CD4-positive, alpha-beta T cell treated with Interleukin-15 for 1 hour (primary cell): ENCODE data around the gene KCNJ2.

ENCODE experiments used
- DNase-seq: peaks from one replicate; pipeline ENCODE4 v3.0.0-alpha.2; 2020

Gene KCNJ2

DNA sequence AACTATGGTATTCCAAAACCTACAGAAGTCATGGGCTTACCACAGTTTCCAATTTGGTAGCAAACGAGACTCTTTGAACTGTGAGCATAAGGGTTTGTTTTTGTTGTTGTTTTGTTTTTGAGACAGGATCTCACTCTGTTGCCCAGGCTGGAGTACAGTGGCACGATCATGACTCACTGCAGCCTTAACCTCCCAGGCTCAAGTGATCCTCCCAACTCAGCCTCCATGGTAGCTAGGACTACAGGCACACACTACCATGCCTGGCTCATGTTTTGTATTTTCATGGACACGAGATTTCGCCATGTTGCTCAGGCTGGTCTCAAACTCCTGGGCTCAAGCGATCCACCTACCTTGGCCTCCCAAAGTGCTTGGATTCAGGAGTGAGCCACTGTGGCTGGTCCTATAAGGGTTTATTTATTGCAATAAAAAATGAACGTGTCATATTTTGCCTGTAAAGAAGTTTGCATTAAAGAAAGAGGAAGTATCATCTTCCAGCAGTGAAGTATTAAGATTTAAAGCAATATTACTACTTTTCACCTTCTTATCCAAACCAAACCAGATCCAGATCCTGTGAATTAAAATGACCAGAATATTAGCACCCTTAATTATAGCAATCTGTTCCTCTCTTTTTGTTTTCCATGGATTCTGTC is 37.2 kb downstream of the KCNJ2 start:
- DNase-seq: no peak

DNA sequence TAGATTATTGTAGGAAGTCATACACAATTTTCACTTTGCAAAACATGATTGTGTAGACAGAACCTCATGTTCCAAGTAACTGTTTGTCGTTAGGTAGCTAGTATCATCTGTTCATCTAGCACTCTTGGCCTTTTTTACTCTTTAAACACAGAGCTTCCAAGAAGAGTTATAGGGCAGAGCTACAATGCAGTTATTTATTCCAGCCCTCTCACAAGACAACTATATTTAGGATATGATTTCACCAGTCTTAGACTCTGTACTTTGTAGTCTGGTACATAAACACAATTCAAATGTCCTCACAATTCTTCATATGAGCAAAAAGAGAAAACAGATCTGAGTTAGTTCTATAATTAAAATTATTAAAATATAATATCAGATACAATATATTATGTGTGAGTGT is 37.9 kb downstream of the KCNJ2 start:
- DNase-seq: no peak

DNA sequence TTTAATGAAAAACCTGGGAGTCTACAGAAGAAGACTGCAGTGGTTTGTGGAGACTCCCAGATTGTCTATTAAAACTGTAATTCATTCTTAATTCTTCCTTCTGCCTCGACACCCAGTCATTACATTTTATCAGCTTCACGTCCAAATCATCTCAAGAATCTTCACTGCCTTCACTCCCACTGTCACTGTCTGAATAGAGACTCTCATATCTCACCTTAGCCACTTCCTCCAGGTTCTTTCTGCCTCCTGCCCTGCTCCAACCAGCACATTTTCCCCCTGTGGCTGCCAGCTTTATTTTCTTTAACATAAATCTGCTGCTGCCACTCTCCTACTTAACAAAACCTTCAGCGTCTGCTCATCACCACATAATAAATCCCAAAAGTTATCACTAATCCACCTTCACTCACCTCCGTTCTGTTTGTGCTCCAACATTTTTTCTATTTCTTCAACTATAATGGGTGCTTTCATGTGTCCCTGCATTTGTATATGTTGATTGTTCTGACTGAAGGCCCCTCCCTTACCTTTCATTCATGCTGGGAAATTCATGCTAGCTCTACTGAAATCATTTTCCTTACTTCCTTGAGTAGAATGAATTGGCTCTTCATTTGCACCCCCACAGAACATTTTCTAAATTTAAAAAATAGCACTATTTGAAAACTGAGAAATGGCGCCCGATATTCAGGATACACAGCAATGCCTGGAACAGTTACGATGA is 38.9 kb downstream of the KCNJ2 start:
- DNase-seq: no peak

DNA sequence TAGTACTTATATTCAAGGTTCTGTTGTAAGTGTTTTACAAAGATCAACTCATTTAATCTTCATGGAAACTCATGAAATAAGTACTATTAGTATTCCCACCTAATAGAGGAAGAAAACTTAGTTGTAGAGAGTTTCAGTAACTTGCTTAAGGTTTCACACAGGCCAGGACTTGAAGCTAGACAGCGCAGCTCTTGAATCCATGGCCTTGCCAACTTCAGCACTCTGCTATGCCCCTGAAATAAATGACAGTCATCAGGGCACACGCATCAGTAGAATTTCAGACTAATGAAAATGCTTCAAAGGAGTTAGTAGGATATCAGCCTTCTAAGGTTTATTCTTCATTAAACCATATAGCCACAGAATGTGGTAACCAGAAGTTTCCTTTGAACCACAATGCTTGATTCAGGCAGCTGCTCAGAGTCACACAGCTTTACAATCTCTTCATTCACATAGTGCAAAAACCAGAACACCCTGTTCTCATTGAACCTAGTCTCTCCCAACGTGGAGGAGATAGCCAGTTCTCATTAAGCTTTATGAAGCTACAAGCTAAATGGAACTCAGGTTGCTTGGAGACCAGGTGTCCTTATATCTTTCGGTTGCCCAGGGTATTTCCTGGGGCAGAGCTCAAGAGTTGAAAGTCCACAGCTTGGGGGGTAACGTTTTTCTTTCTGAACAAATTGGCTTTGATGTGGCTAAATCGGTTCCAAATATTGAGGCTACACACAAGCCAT is 39.7 kb downstream of the KCNJ2 start:
- no peak for DNase-seq

DNA sequence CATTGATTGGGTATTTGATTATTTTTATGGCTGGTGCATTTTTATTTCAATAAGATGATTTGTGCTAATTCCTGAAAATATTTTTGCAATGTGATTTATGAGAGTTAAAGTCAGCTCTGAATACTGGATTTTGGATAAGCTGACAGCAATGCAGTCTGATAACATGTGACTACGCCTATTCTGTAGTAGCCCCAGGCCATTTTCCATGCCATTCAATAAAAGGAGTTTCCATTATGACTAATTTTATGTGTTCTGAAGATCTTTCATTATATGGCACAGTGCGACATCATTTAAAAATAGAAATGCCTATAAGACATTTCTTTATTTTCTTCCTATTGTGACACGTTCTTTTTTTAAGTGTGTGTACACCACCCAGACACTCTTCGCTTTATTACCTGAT is 46.3 kb downstream of the KCNJ2 start:
- no peak for DNase-seq

DNA sequence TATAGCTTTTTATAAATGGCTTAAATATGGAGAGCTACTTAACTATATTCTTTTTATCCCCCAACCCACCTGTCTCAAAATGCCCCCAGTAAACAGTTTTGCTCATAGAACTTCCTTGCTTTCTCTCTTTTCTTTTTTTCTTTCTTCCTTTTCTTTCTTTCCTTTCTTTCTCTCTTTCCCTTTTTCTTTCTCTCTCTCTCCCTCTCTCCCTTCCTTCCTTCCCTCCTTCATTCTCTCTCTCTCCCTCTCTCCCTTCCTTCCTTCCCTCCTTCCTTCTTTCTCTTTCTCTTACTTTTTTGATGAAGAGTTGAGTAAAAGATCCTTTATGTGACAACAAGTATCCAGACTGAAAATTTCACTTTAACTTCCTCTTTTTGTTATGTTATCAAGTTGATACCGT is 48.2 kb downstream of the KCNJ2 start:
- no peak for DNase-seq

DNA sequence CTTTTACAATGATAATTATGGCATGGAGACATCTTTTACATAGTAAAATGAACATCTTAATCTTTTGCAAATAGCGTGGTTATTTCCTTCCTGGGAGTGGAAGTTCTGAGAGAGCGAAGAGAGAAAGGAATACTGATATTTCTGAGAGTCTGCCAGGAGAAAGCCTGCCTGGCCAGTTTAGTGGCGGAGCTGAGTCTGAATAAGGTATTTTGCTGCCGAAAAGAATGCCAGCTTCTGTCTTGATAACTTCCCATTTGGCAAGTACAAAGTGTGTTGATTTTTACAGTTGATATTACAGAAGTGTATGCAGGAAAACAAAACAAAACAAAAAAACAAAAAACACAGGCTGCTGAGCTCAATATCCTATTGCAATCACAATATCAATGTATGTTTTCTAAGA is 55.9 kb downstream of the KCNJ2 start:
- no peak for DNase-seq
